IMR-90 (cell line): Measurements from ENCODE around the gene PANX1.

ENCODE experiments used
- CEBPB ChIP-seq: IDR thresholded peaks from 2 replicates; pipeline ENCODE4 v1.6.1; 2012; ENCODE audit warnings: low read depth, low read length, improper control_type of control experiment
- POLR2A ChIP-seq: IDR thresholded peaks from 2 replicates; pipeline ENCODE4 v1.6.1; 2012; ENCODE audit warnings: mild to moderate bottlenecking, low read depth, low read length
- RFX5 ChIP-seq: IDR thresholded peaks from 2 replicates; pipeline ENCODE4 v1.8.0; 2012; ENCODE audit warnings: low read depth, mild to moderate bottlenecking, low read length, moderate library complexity
- TF ChIP-seq, protein P1 (sequence below): conservative IDR thresholded peaks from 2 replicates; pipeline ENCODE4 v1.5.1; 2012; ENCODE audit warnings: mild to moderate bottlenecking, low read depth, low read length, improper control_type of control experiment
- TF ChIP-seq, protein P2 (sequence below): fragments of 150-350 bp; IDR thresholded peaks from 2 replicates; pipeline ENCODE4 v1.6.1; 2017; ENCODE audit warnings: mild to moderate bottlenecking, antibody characterized with exemption, low read length, low read depth

DNA sequence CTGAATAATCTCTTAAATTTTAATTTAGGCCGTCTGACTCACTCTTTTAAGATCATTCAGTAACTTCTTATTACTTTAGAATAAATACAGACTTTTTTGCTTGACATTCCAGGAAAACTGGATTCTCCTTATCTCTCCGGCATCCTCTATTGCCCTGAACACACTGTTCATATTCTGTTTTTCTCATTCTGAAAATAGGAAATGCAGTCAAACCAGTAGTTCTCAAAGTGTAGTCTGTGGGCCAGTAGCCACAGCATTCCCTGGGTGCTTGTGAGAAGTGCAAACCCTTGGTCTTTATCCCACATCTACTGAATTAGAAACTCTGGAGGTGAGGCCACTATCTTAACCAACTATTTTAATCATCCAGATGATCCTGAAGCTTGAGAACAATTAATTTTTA lies 84.3 kb downstream of the PANX1 start:
- TF ChIP-seq, protein P1, sequence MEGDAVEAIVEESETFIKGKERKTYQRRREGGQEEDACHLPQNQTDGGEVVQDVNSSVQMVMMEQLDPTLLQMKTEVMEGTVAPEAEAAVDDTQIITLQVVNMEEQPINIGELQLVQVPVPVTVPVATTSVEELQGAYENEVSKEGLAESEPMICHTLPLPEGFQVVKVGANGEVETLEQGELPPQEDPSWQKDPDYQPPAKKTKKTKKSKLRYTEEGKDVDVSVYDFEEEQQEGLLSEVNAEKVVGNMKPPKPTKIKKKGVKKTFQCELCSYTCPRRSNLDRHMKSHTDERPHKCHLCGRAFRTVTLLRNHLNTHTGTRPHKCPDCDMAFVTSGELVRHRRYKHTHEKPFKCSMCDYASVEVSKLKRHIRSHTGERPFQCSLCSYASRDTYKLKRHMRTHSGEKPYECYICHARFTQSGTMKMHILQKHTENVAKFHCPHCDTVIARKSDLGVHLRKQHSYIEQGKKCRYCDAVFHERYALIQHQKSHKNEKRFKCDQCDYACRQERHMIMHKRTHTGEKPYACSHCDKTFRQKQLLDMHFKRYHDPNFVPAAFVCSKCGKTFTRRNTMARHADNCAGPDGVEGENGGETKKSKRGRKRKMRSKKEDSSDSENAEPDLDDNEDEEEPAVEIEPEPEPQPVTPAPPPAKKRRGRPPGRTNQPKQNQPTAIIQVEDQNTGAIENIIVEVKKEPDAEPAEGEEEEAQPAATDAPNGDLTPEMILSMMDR = no peak
- TF ChIP-seq RFX5 = no peak
- no peak for TF ChIP-seq POLR2A
- TF ChIP-seq, protein P2, sequence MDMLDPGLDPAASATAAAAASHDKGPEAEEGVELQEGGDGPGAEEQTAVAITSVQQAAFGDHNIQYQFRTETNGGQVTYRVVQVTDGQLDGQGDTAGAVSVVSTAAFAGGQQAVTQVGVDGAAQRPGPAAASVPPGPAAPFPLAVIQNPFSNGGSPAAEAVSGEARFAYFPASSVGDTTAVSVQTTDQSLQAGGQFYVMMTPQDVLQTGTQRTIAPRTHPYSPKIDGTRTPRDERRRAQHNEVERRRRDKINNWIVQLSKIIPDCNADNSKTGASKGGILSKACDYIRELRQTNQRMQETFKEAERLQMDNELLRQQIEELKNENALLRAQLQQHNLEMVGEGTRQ = no peak
- TF ChIP-seq CEBPB = no peak
